HCEC 1CT (cell line): ENCODE data around the gene TAL2.

Experiments
- DNase-seq: peaks from one replicate; pipeline ENCODE4 v3.0.0-alpha.2; 2017

TAL2 gene

DNA sequence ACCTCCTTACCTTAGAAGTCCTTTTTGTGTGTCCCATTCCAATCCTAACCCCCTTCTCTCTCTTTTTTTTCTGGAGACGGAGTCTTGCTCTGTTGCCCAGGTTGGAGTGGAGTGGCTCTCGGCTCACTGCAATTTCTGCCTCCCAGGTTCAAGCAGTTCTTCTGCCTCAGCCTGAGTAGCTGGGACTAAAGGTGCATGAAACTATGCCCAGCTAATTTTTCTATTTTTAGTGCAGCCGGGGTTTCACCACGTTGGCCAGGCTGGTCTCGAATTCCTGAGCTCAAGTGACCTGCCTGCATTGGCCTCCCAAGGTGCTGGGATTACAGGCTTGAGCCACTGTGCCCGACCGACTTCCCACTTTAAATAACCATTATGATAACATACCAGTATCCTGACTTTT is 49.6 kb downstream of the TAL2 start:
- no peak for DNase-seq

DNA sequence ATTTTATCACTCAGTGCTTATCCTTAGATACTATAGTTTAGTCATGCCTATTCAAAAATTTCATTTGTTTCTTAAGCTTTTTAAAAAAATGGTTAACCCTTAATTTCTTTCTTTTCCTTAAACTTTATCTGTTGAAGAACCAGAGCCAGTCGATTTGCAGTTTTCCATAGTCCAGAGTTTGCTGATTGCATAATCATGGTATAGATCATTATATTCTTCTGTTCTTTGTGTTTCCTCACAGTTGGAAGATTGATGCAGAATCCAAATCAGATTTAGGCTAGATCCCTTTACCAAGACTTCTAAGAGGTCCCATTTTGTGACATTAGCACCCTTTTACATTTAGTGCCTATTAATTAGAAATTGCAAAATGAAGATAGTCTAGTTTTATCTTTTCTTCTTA is 50.0 kb downstream of the TAL2 start:
- no peak for DNase-seq
